NT2/D1 (cell line): ENCODE results near the gene CUZD1.
"Not testable (repeated sequence)": the region's sequence is repeated elsewhere in the genome, so short reads cannot be mapped to it uniquely, and the experiment has no call there.

Experiments
- YY1 ChIP-seq: IDR thresholded peaks from 2 replicates; pipeline ENCODE4 v1.6.1; 2011; ENCODE audit not compliant: insufficient read length, insufficient read depth
- ZNF274 ChIP-seq: IDR thresholded peaks from 2 replicates; pipeline ENCODE4 v1.6.1; 2011; ENCODE audit warnings: mild to moderate bottlenecking, low read depth, low read length

- TF ChIP-seq YY1, ZNF274: not testable (repeated sequence)
Observed at GRCh38 chr10:122866757-122867482, 21.3 kb upstream of the CUZD1 start.
